Esophagus muscularis mucosa (tissue), 3 donors: Measurements from ENCODE around the gene PTPN14.

Experiments used
- EP300 ChIP-seq: sonication (generic); formaldehyde crosslinking; IDR thresholded peaks from one replicate; pipeline ENCODE4 v1.6.1; 2017; ENCODE audit warnings: antibody characterized with exemption
- TF ChIP-seq, protein P1 (sequence below), 3 experiments: fragments of 200-600 bp in 2 of 3; fragments of 450-650 bp in 1 of 3; sonication (generic) in 2 of 3; IDR thresholded peaks; one replicate each; pipeline ENCODE4 v1.5.1; 2017 to 2019; ENCODE audit warnings: antibody characterized with exemption in 3 of 3, mild to moderate bottlenecking in 2 of 3, moderate library complexity in 1 of 3

DNA sequence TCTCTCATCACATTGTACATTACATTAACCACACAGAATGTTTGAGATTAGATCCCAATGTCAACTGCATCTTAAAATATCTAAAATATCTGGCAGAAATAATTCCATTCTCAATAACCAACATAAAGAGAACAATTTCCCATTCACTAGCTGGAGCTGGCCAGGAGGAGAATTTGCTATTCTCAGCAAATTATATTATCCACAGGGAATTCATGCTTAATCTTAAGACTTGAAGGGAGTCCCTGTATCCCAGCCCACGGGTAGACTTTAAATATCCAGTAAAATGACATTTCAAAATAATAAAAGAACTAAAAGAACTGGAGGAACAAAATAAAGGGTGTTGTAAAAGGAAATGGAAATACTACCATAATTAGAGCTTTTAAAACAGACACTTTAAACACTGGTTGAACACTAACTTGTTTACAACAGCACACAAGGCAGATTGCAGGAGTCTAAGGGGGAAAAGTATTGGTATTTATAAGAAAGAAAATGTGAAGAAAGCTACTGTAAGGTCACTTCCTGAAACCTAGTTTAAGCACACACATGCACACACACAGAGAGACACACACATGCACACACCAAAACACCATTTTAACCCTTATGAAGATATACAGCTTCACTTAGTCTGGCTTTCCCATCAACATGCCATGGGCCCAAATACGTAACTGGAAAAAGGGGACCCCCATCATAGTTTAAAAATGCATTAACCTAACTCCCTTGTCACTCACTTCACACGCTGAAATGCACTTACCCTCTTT, 107.0 kb downstream of the PTPN14 start:
- TF ChIP-seq, protein P1, sequence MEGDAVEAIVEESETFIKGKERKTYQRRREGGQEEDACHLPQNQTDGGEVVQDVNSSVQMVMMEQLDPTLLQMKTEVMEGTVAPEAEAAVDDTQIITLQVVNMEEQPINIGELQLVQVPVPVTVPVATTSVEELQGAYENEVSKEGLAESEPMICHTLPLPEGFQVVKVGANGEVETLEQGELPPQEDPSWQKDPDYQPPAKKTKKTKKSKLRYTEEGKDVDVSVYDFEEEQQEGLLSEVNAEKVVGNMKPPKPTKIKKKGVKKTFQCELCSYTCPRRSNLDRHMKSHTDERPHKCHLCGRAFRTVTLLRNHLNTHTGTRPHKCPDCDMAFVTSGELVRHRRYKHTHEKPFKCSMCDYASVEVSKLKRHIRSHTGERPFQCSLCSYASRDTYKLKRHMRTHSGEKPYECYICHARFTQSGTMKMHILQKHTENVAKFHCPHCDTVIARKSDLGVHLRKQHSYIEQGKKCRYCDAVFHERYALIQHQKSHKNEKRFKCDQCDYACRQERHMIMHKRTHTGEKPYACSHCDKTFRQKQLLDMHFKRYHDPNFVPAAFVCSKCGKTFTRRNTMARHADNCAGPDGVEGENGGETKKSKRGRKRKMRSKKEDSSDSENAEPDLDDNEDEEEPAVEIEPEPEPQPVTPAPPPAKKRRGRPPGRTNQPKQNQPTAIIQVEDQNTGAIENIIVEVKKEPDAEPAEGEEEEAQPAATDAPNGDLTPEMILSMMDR (IDR thresholded peaks at IDR 0.05): no peak
- TF ChIP-seq EP300: no peak
